Measurements from ENCODE around the gene F11.
"Not testable (repeated sequence)": the region's sequence is repeated elsewhere in the genome, so short reads cannot be mapped to it uniquely, and the experiment has no call there.

The F11 gene

GRCh38 chr4:186255122-186255521 is 10.9 kb upstream of the F11 start:
- no peak overlapping the region for H3K9ac ChIP-seq (ENCODE audit: low read length)
- no peak overlapping the region for H3K4me3 ChIP-seq (ENCODE audit: low read length)
- H3K9me3 ChIP-seq (ENCODE audit: control insufficient read depth, low read length): no peaks in the 10 kb centered on the region
- no peaks in the 10 kb centered on the region for H3K36me3 ChIP-seq (ENCODE audit: control insufficient read depth, insufficient read depth, low read length, severe bottlenecking)
- DNase-seq (ENCODE audit: low read depth): no peak
- H3K4me1 ChIP-seq (ENCODE audit: control insufficient read depth, insufficient read depth, low read length): peaks cover 4% of the 10 kb centered on the region
- no peaks in the 10 kb centered on the region for H3K27me3 ChIP-seq (replicated peaks; ENCODE audit: control insufficient read depth, insufficient read depth, low read length)

GRCh38 chr4:186258216-186258811 is 7.7 kb upstream of the F11 start:
- Histone ChIP-seq H3K4me3 (ENCODE audit: low read length) (no peak overlapping the region), H3K4me1 (ENCODE audit: control insufficient read depth, insufficient read depth, low read length) (peaks cover 14% of the 10 kb centered on the region), H3K9me3 (ENCODE audit: control insufficient read depth, low read length) (no peaks in the 10 kb centered on the region), H3K9ac (ENCODE audit: low read length) (no peak overlapping the region), H3K27me3 (replicated peaks; ENCODE audit: control insufficient read depth, insufficient read depth, low read length) (no peaks in the 10 kb centered on the region), H3K36me3 (ENCODE audit: control insufficient read depth, insufficient read depth, low read length, severe bottlenecking) (no peaks in the 10 kb centered on the region)
- DNase-seq (ENCODE audit: low read depth): no peak

GRCh38 chr4:186260117-186260503 is 5.9 kb upstream of the F11 start:
- Histone ChIP-seq H3K4me3 (ENCODE audit: low read length) (no peak overlapping the region), H3K9me3 (ENCODE audit: control insufficient read depth, low read length) (no peaks in the 10 kb centered on the region), H3K27me3 (replicated peaks; ENCODE audit: control insufficient read depth, insufficient read depth, low read length) (no peaks in the 10 kb centered on the region), H3K9ac (ENCODE audit: low read length) (no peak overlapping the region), H3K36me3 (ENCODE audit: control insufficient read depth, insufficient read depth, low read length, severe bottlenecking) (no peaks in the 10 kb centered on the region), H3K4me1 (ENCODE audit: control insufficient read depth, insufficient read depth, low read length) (peaks cover 14% of the 10 kb centered on the region)
- no peak for DNase-seq (ENCODE audit: low read depth)

GRCh38 chr4:186260504-186261448 is 5.2 kb upstream of the F11 start:
- no peaks in the 10 kb centered on the region for H3K27me3 ChIP-seq (replicated peaks; ENCODE audit: control insufficient read depth, insufficient read depth, low read length)
- H3K9me3 ChIP-seq (ENCODE audit: control insufficient read depth, low read length): no peaks in the 10 kb centered on the region
- no peaks in the 10 kb centered on the region for H3K36me3 ChIP-seq (ENCODE audit: control insufficient read depth, insufficient read depth, low read length, severe bottlenecking)
- DNase-seq (ENCODE audit: low read depth): no peak
- H3K4me3 ChIP-seq (ENCODE audit: low read length): no peak overlapping the region
- no peak overlapping the region for H3K9ac ChIP-seq (ENCODE audit: low read length)
- peaks cover 14% of the 10 kb centered on the region for H3K4me1 ChIP-seq (ENCODE audit: control insufficient read depth, insufficient read depth, low read length)

- no peak for DNase-seq (ENCODE audit: low read depth)
- H3K4me3 ChIP-seq (ENCODE audit: low read length): no peak overlapping the region
- H3K9me3 ChIP-seq (ENCODE audit: control insufficient read depth, low read length): no peaks in the 10 kb centered on the region
- no peak overlapping the region for H3K9ac ChIP-seq (ENCODE audit: low read length)
- H3K36me3 ChIP-seq (ENCODE audit: control insufficient read depth, insufficient read depth, low read length, severe bottlenecking): no peaks in the 10 kb centered on the region
- peaks cover 16% of the 10 kb centered on the region for H3K4me1 ChIP-seq (ENCODE audit: control insufficient read depth, insufficient read depth, low read length)
- H3K27me3 ChIP-seq (replicated peaks; ENCODE audit: control insufficient read depth, insufficient read depth, low read length): no peaks in the 10 kb centered on the region
These were observed 1.3 kb upstream of the F11 start for GRCh38 chr4:186264660-186265059.

GRCh38 chr4:186265250-186265649 is 739 bp upstream of the F11 start:
- not testable (repeated sequence) for DNase-seq (ENCODE audit: low read depth); H3K27me3 ChIP-seq (replicated peaks; ENCODE audit: control insufficient read depth, insufficient read depth, low read length); H3K4me3 ChIP-seq (ENCODE audit: low read length); H3K9me3 ChIP-seq (ENCODE audit: control insufficient read depth, low read length); H3K9ac ChIP-seq (ENCODE audit: low read length); H3K36me3 ChIP-seq (ENCODE audit: control insufficient read depth, insufficient read depth, low read length, severe bottlenecking)
- H3K4me1 ChIP-seq (ENCODE audit: control insufficient read depth, insufficient read depth, low read length): peaks cover 13% of the 10 kb centered on the region

GRCh38 chr4:186266729-186267456 is 904 bp downstream of the F11 start:
- Histone ChIP-seq H3K4me3 (ENCODE audit: low read length) (peak overlapping the region; percentile 18), H3K9ac (ENCODE audit: low read length) (no peak overlapping the region), H3K9me3 (ENCODE audit: control insufficient read depth, low read length) (no peaks in the 10 kb centered on the region), H3K27me3 (replicated peaks; ENCODE audit: control insufficient read depth, insufficient read depth, low read length) (no peaks in the 10 kb centered on the region), H3K4me1 (ENCODE audit: control insufficient read depth, insufficient read depth, low read length) (peaks cover 4% of the 10 kb centered on the region), H3K36me3 (ENCODE audit: control insufficient read depth, insufficient read depth, low read length, severe bottlenecking) (no peaks in the 10 kb centered on the region)
- DNase-seq (ENCODE audit: low read depth): peak; percentile 27

GRCh38 chr4:186271081-186271678 is 5.2 kb downstream of the F11 start:
- Histone ChIP-seq H3K36me3 (ENCODE audit: control insufficient read depth, insufficient read depth, low read length, severe bottlenecking) (no peaks in the 10 kb centered on the region), H3K9me3 (ENCODE audit: control insufficient read depth, low read length) (no peaks in the 10 kb centered on the region)

GRCh38 chr4:186272699-186273391 is 6.9 kb downstream of the F11 start:
- Histone ChIP-seq H3K27me3 (replicated peaks; ENCODE audit: control insufficient read depth, insufficient read depth, low read length) (no peaks in the 10 kb centered on the region), H3K4me3 (ENCODE audit: low read length) (no peak overlapping the region), H3K9me3 (ENCODE audit: control insufficient read depth, low read length) (no peaks in the 10 kb centered on the region), H3K9ac (ENCODE audit: low read length) (no peak overlapping the region), H3K4me1 (ENCODE audit: control insufficient read depth, insufficient read depth, low read length) (no peaks in the 10 kb centered on the region), H3K36me3 (ENCODE audit: control insufficient read depth, insufficient read depth, low read length, severe bottlenecking) (no peaks in the 10 kb centered on the region)
- no peak for DNase-seq (ENCODE audit: low read depth)

More at GRCh38 chr4:186271081-186271678, 5.2 kb downstream of the F11 start:
- H3K9ac ChIP-seq (ENCODE audit: low read length): no peak overlapping the region
- no peaks in the 10 kb centered on the region for H3K27me3 ChIP-seq (replicated peaks; ENCODE audit: control insufficient read depth, insufficient read depth, low read length)
- DNase-seq (ENCODE audit: low read depth): no peak
- H3K4me1 ChIP-seq (ENCODE audit: control insufficient read depth, insufficient read depth, low read length): peaks cover 4% of the 10 kb centered on the region
- no peak overlapping the region for H3K4me3 ChIP-seq (ENCODE audit: low read length)

GRCh38 chr4:186273392-186273789 is 7.4 kb downstream of the F11 start:
- H3K27me3 ChIP-seq (replicated peaks; ENCODE audit: control insufficient read depth, insufficient read depth, low read length); H3K4me3 ChIP-seq (ENCODE audit: low read length); H3K9me3 ChIP-seq (ENCODE audit: control insufficient read depth, low read length); H3K4me1 ChIP-seq (ENCODE audit: control insufficient read depth, insufficient read depth, low read length); DNase-seq (ENCODE audit: low read depth); H3K36me3 ChIP-seq (ENCODE audit: control insufficient read depth, insufficient read depth, low read length, severe bottlenecking); H3K9ac ChIP-seq (ENCODE audit: low read length): not testable (repeated sequence)
